HG03039 (cell line): ENCODE results near the gene ARIH1.
"Not testable (repeated sequence)": the region's sequence is repeated elsewhere in the genome, so short reads cannot be mapped to it uniquely, and the experiment has no call there.

ENCODE experiments used
- ATAC-seq: cut with Tn5 transposase; IDR thresholded peaks from one replicate; pipeline ENCODE4 v1.9.1; 2021; ENCODE audit warnings: mild to moderate bottlenecking, moderate library complexity; ENCODE audit not compliant: unreplicated experiment

The ARIH1 gene

GRCh38 chr15:72592676-72593075, 118.5 kb downstream of the ARIH1 start:
- ATAC-seq = no peak

GRCh38 chr15:72593838-72594237, 119.7 kb downstream of the ARIH1 start:
- ATAC-seq = no peak

- no peak for ATAC-seq
Measured at GRCh38 chr15:72599855-72600464, 125.8 kb downstream of the ARIH1 start.

- ATAC-seq = no peak
Measured at GRCh38 chr15:72604794-72605193, 130.7 kb downstream of the ARIH1 start.

- not testable (repeated sequence) for ATAC-seq
Measured at GRCh38 chr15:72608084-72608483, 134.0 kb downstream of the ARIH1 start.

- no peak for ATAC-seq
Measured at GRCh38 chr15:72609862-72610261, 135.7 kb downstream of the ARIH1 start.

- ATAC-seq = not testable (repeated sequence)
Measured at GRCh38 chr15:72612324-72612723, 138.2 kb downstream of the ARIH1 start.

GRCh38 chr15:72614810-72615532, 140.8 kb downstream of the ARIH1 start:
- no peak for ATAC-seq

GRCh38 chr15:72615533-72616233, 141.6 kb downstream of the ARIH1 start:
- ATAC-seq = not testable (repeated sequence)

GRCh38 chr15:72616491-72617210, 142.5 kb downstream of the ARIH1 start:
- ATAC-seq = no peak

- ATAC-seq = not testable (repeated sequence)
Measured at GRCh38 chr15:72623854-72624253, 149.7 kb downstream of the ARIH1 start.

- ATAC-seq = not testable (repeated sequence)
Measured at GRCh38 chr15:72626153-72626552, 152.0 kb downstream of the ARIH1 start.

- ATAC-seq = not testable (repeated sequence)
Measured at GRCh38 chr15:72628249-72629067, 154.3 kb downstream of the ARIH1 start.

- not testable (repeated sequence) for ATAC-seq
Measured at GRCh38 chr15:72629068-72629570, 155.0 kb downstream of the ARIH1 start.

- not testable (repeated sequence) for ATAC-seq
Measured at GRCh38 chr15:72636519-72637282, 162.6 kb downstream of the ARIH1 start.

GRCh38 chr15:72639759-72640483, 165.8 kb downstream of the ARIH1 start:
- ATAC-seq = not testable (repeated sequence)

GRCh38 chr15:72642271-72642670, 168.1 kb downstream of the ARIH1 start:
- not testable (repeated sequence) for ATAC-seq

- ATAC-seq = not testable (repeated sequence)
Measured at GRCh38 chr15:72648631-72649253, 174.6 kb downstream of the ARIH1 start.
